Measurements from ENCODE around the gene DAGLA. TPM values are rescaled to one million over a fixed set of nuclear protein-coding genes. Genes with fewer than 3 reads are reported as not detected.

DAGLA gene
- total and polyA plus RNA-seq, 2 donors (not counting 3 experiments of a cell fraction or from before 2014, with no cell fraction given): 2.5 to 4.7 TPM

GRCh38 chr11:61635304-61635703 lies 44.9 kb upstream of the DAGLA start:
- TF ChIP-seq JUN (IDR thresholded peaks at IDR 0.05; ENCODE audit: borderline replicate concordance, insufficient read depth, insufficient read length, low read depth): no peak
- TF ChIP-seq POLR2AphosphoS5 (IDR thresholded peaks at IDR 0.05; ENCODE audit: insufficient read depth, low read depth, low read length): no peak
- TF ChIP-seq POLR2A (IDR thresholded peaks at IDR 0.05; ENCODE audit: low read depth, low read length): no peak
- TF ChIP-seq MYC (IDR thresholded peaks at IDR 0.05; ENCODE audit: low read depth, low read length): no peak
- no peak for TF ChIP-seq EZH2 (IDR thresholded peaks at IDR 0.05; ENCODE audit: borderline replicate concordance, low read depth, low read length, severe bottlenecking)
- TF ChIP-seq FOS (IDR thresholded peaks at IDR 0.05; ENCODE audit: borderline replicate concordance, insufficient read depth, low read length): no peak
- no peak for TF ChIP-seq MAX (IDR thresholded peaks at IDR 0.05; ENCODE audit: insufficient read depth, insufficient read length)
- no peak for TF ChIP-seq CTCF (IDR thresholded peaks at IDR 0.05; ENCODE audit: extremely low read depth in 1 of 2, insufficient read depth in 1 of 2, low read depth in 1 of 2, low read length in 2 of 2)
- TF ChIP-seq GATA2 (IDR thresholded peaks at IDR 0.05; ENCODE audit: insufficient read depth, insufficient read length, low read depth, low read length): no peak
- intact Hi-C loops (cut with micrococcal nuclease): no loop called here
- CTCF ChIA-PET: interaction anchor here (1.1 to 6.8 kb wide), 6 partner anchors 7 to 189 kb away, joined by 4 to 99 read pairs (median 14); no protein-coding TSS in a partner anchor

More at GRCh38 chr11:61635304-61635703, 44.9 kb upstream of the DAGLA start:
- dilution Hi-C loops (cut with MboI; ENCODE audit: extremely low pct_ligation_motif_present, low sequenced_read_pairs): no loop called here
- no peaks in the 10 kb centered on the region for H3K4me1 ChIP-seq (ENCODE audit: control insufficient read depth, extremely low read depth, insufficient read depth, low read length)
- H4K20me1 ChIP-seq (replicated peaks; ENCODE audit: control insufficient read depth, extremely low read depth, insufficient read depth, low read length): no peaks in the 10 kb centered on the region
- no peak overlapping the region for H3K27ac ChIP-seq (ENCODE audit: insufficient read depth, low read depth, low read length)
- no peaks in the 10 kb centered on the region for H3K9me1 ChIP-seq (replicated peaks; ENCODE audit: control insufficient read depth, extremely low read depth, insufficient read depth, low read length)
- no peak overlapping the region for H3K4me2 ChIP-seq (ENCODE audit: insufficient read depth, low read length)
- POLR2A ChIA-PET: no interaction called here
- no peaks in the 10 kb centered on the region for H3K36me3 ChIP-seq (ENCODE audit: control insufficient read depth in 2 of 2, extremely low read depth in 1 of 2, insufficient read depth in 2 of 2, low read length in 2 of 2)
- no peak overlapping the region for H3K9ac ChIP-seq (replicated peaks; ENCODE audit: extremely low read depth, insufficient read depth, low read length)
- no peak overlapping the region for H3K4me3 ChIP-seq (replicated peaks in 1 of 3; ENCODE audit: insufficient read depth in 1 of 3, low read depth in 1 of 3, low read length in 3 of 3)
- DNase-seq (ENCODE audit: low read depth, low spot score): no peak
- FAIRE-seq: no peak
- no peaks in the 10 kb centered on the region for H3K9me3 ChIP-seq (replicated peaks; ENCODE audit: control insufficient read depth, insufficient read depth, low read length)
- no peak overlapping the region for H2AFZ ChIP-seq (ENCODE audit: low read depth, low read length)
- H3K27me3 ChIP-seq (ENCODE audit: control insufficient read depth in 2 of 2, insufficient read depth in 2 of 2, low read length in 2 of 2): no peaks in the 10 kb centered on the region
- no TSS peak for BruUV-seq (replicated peaks)
- no peaks in the 10 kb centered on the region for H3K79me2 ChIP-seq (ENCODE audit: control insufficient read depth, insufficient read depth, low read length)

Measured in endothelial cell of umbilical vein (primary cell).